GM19351 (cell line): ENCODE measurements around the gene NPY5R.
A peak's percentile ranks its signal among the peaks of the same experiment; 100 is the strongest.

Experiments
- ATAC-seq: cut with Tn5 transposase; IDR thresholded peaks from one replicate; pipeline ENCODE4 v1.9.1; 2021; ENCODE audit warnings: mild to moderate bottlenecking, moderate library complexity; ENCODE audit not compliant: unreplicated experiment

Gene NPY5R

GRCh38 chr4:163343604-163344146 is at the start of gene NPY5R:
Gene NPY5R, plus strand, starts transcription at chr4:163343892. Its CDS starts 6,382 bp downstream, at chr4:163350274.
- no peak for ATAC-seq

GRCh38 chr4:163295138-163295537 is 48.6 kb upstream of the NPY5R start:
- no peak for ATAC-seq

- no peak for ATAC-seq
Measured at GRCh38 chr4:163300445-163300844, 43.2 kb upstream of the NPY5R start.

- no peak for ATAC-seq
Measured at GRCh38 chr4:163303069-163303468, 40.6 kb upstream of the NPY5R start.

- no peak for ATAC-seq
Measured at GRCh38 chr4:163309466-163309865, 34.2 kb upstream of the NPY5R start.

GRCh38 chr4:163317110-163317509 is 26.6 kb upstream of the NPY5R start:
- ATAC-seq = no peak

GRCh38 chr4:163330916-163331628 is 12.6 kb upstream of the NPY5R start:
- no peak for ATAC-seq

GRCh38 chr4:163331629-163332376 is 11.9 kb upstream of the NPY5R start:
- ATAC-seq = no peak

GRCh38 chr4:163332526-163333406 is 10.9 kb upstream of the NPY5R start, which contains the start of gene NPY1R:
Gene NPY1R, minus strand, starts transcription at chr4:163332596. Its CDS starts 6,042 bp downstream, at chr4:163326554.
- peak; percentile 82 for ATAC-seq

GRCh38 chr4:163335384-163335783 is 8.3 kb upstream of the NPY5R start:
- no peak for ATAC-seq

- no peak for ATAC-seq
Measured at GRCh38 chr4:163344147-163345125, 744 bp downstream of the NPY5R start.

GRCh38 chr4:163350672-163351071 is 7.0 kb downstream of the NPY5R start:
- ATAC-seq = no peak

GRCh38 chr4:163353054-163353453 is 9.4 kb downstream of the NPY5R start:
- ATAC-seq = no peak

- ATAC-seq = no peak
Measured at GRCh38 chr4:163356104-163356503, 12.4 kb downstream of the NPY5R start.

GRCh38 chr4:163367651-163368050 is 24.0 kb downstream of the NPY5R start:
- no peak for ATAC-seq

GRCh38 chr4:163372029-163372428 is 28.3 kb downstream of the NPY5R start:
- no peak for ATAC-seq

- no peak for ATAC-seq
Measured at GRCh38 chr4:163378661-163379060, 35.0 kb downstream of the NPY5R start.

- no peak for ATAC-seq
Measured at GRCh38 chr4:163380703-163381102, 37.0 kb downstream of the NPY5R start.

GRCh38 chr4:163382178-163382869 is 38.6 kb downstream of the NPY5R start:
- no peak for ATAC-seq
